ENCODE data around the gene C6orf132.

C6orf132 gene

GRCh38 chr6:42100029-42100901 lies 42.2 kb downstream of the C6orf132 start:
- Histone ChIP-seq H3K4me1 (ENCODE audit: low read length) (peaks cover 4% of the 10 kb centered on the region; the same call in 1 of the 2 replicates), H3K9me3 (replicated peaks; ENCODE audit: insufficient read depth, low read length) (no peaks in the 10 kb centered on the region), H2AFZ (ENCODE audit: low read length) (no peak overlapping the region), H3K79me2 (ENCODE audit: low read length) (no peaks in the 10 kb centered on the region), H3K9me2 (replicated peaks; ENCODE audit: insufficient read depth, low read length) (no peaks in the 10 kb centered on the region), H3K4me2 (ENCODE audit: low read depth, low read length) (no peak overlapping the region), H3K36me3 (replicated peaks; ENCODE audit: insufficient read depth, low read length) (no peaks in the 10 kb centered on the region), H4K20me1 (ENCODE audit: insufficient read depth, low read length) (no peaks in the 10 kb centered on the region), H3K4me3 (ENCODE audit: low read length) (no peak overlapping the region), H3K27ac (ENCODE audit: low read length) (no peak overlapping the region), H3K27me3 (replicated peaks; ENCODE audit: insufficient read depth, low read length) (peaks cover 7% of the 10 kb centered on the region; the same call in 1 of the 2 replicates), H3F3A (ENCODE audit: insufficient read depth, low read length) (no peaks in the 10 kb centered on the region), H3K9ac (ENCODE audit: low read length) (no peak overlapping the region)
- TF ChIP-seq CTCF (IDR thresholded peaks at IDR 0.05; ENCODE audit: low read length) (no peak), EZH2 (optimal IDR thresholded peaks at IDR 0.05; ENCODE audit: low read depth, low read length) (no peak), EZH2phosphoT487 (IDR thresholded peaks at IDR 0.05; ENCODE audit: low read length) (no peak)
- DNase-seq = no peak

GRCh38 chr6:42099340-42100028 lies 42.9 kb downstream of the C6orf132 start:
- no peaks in the 10 kb centered on the region for H3K9me2 ChIP-seq (replicated peaks; ENCODE audit: insufficient read depth, low read length)
- H3K27me3 ChIP-seq (replicated peaks; ENCODE audit: insufficient read depth, low read length) = no peaks in the 10 kb centered on the region
- H3F3A ChIP-seq (ENCODE audit: insufficient read depth, low read length) = no peaks in the 10 kb centered on the region
- H2AFZ ChIP-seq (ENCODE audit: low read length) = no peak overlapping the region
- no peak overlapping the region for H3K9ac ChIP-seq (ENCODE audit: low read length)
- no peak overlapping the region for H3K27ac ChIP-seq (ENCODE audit: low read length)
- peaks cover 4% of the 10 kb centered on the region; the same call in 1 of the 2 replicates for H3K4me1 ChIP-seq (ENCODE audit: low read length)
- H4K20me1 ChIP-seq (ENCODE audit: insufficient read depth, low read length) = no peaks in the 10 kb centered on the region
- no peak overlapping the region for H3K4me2 ChIP-seq (ENCODE audit: low read depth, low read length)
- TF ChIP-seq EZH2phosphoT487 (IDR thresholded peaks at IDR 0.05; ENCODE audit: low read length) (no peak), EZH2 (optimal IDR thresholded peaks at IDR 0.05; ENCODE audit: low read depth, low read length) (no peak), CTCF (IDR thresholded peaks at IDR 0.05; ENCODE audit: low read length) (no peak)
- no peak overlapping the region for H3K4me3 ChIP-seq (ENCODE audit: low read length)
- H3K36me3 ChIP-seq (replicated peaks; ENCODE audit: insufficient read depth, low read length) = no peaks in the 10 kb centered on the region
- no peaks in the 10 kb centered on the region for H3K9me3 ChIP-seq (replicated peaks; ENCODE audit: insufficient read depth, low read length)
- no peaks in the 10 kb centered on the region for H3K79me2 ChIP-seq (ENCODE audit: low read length)
- no peak for DNase-seq

GRCh38 chr6:42095776-42096541 lies 46.5 kb downstream of the C6orf132 start:
- no peaks in the 10 kb centered on the region for H3K9me3 ChIP-seq (replicated peaks; ENCODE audit: insufficient read depth, low read length)
- no peak for DNase-seq

More at GRCh38 chr6:42095776-42096541, 46.5 kb downstream of the C6orf132 start:
- H3K4me1 ChIP-seq (ENCODE audit: low read length) = no peaks in the 10 kb centered on the region
- H3K79me2 ChIP-seq (ENCODE audit: low read length) = no peaks in the 10 kb centered on the region
- H4K20me1 ChIP-seq (ENCODE audit: insufficient read depth, low read length) = no peaks in the 10 kb centered on the region
- H3K4me2 ChIP-seq (ENCODE audit: low read depth, low read length) = no peak overlapping the region
- TF ChIP-seq EZH2 (optimal IDR thresholded peaks at IDR 0.05; ENCODE audit: low read depth, low read length) (no peak), EZH2phosphoT487 (IDR thresholded peaks at IDR 0.05; ENCODE audit: low read length) (no peak), CTCF (IDR thresholded peaks at IDR 0.05; ENCODE audit: low read length) (no peak)
- no peaks in the 10 kb centered on the region for H3K27me3 ChIP-seq (replicated peaks; ENCODE audit: insufficient read depth, low read length)
- no peak overlapping the region for H2AFZ ChIP-seq (ENCODE audit: low read length)
- no peak overlapping the region for H3K4me3 ChIP-seq (ENCODE audit: low read length)
- no peaks in the 10 kb centered on the region for H3F3A ChIP-seq (ENCODE audit: insufficient read depth, low read length)
- H3K36me3 ChIP-seq (replicated peaks; ENCODE audit: insufficient read depth, low read length) = no peaks in the 10 kb centered on the region
- no peak overlapping the region for H3K9ac ChIP-seq (ENCODE audit: low read length)
- H3K27ac ChIP-seq (ENCODE audit: low read length) = no peak overlapping the region
- no peaks in the 10 kb centered on the region for H3K9me2 ChIP-seq (replicated peaks; ENCODE audit: insufficient read depth, low read length)

All from MM.1S (cell line).